Activated CD8-positive, alpha-beta memory T cell treated with anti-CD3 and anti-CD28 coated beads for 1 hour (primary cell): ENCODE measurements around the gene TEF.
A peak's percentile ranks its signal among the peaks of the same experiment; 100 is the strongest.
"Not testable (repeated sequence)": the region's sequence is repeated elsewhere in the genome, so short reads cannot be mapped to it uniquely, and the experiment has no call there.

Experiments used
- DNase-seq, 2 donors: peaks; one replicate each; pipeline ENCODE4 v3.0.0-alpha.2; 2020; ENCODE audit warnings: low read depth in 1 of 2; ENCODE audit errors: extremely low read depth in 1 of 2

Gene TEF

GRCh38 chr22:41380993-41381328, 781 bp upstream of the TEF start:
- no peak for DNase-seq

GRCh38 chr22:41382098-41382578, 396 bp downstream of the TEF start:
- DNase-seq: peak; percentile 22 to 45

GRCh38 chr22:41382610-41383009, 868 bp downstream of the TEF start:
- DNase-seq: no peak

- DNase-seq: no peak
These were observed 1.3 kb downstream of the TEF start for GRCh38 chr22:41383085-41383484.

- no peak for DNase-seq
These were observed 2.4 kb downstream of the TEF start for GRCh38 chr22:41384128-41384527.

GRCh38 chr22:41387341-41387740, 5.6 kb downstream of the TEF start:
- no peak for DNase-seq

- no peak for DNase-seq
These were observed 12.2 kb downstream of the TEF start for GRCh38 chr22:41394012-41394356.

GRCh38 chr22:41395531-41396240, 13.9 kb downstream of the TEF start:
- no peak for DNase-seq

- DNase-seq: no peak
These were observed 15.5 kb downstream of the TEF start for GRCh38 chr22:41397143-41397811.

- no peak for DNase-seq
These were observed 17.2 kb downstream of the TEF start for GRCh38 chr22:41398921-41399320.

GRCh38 chr22:41401781-41402648, 20.3 kb downstream of the TEF start:
- DNase-seq: no peak

- not testable (repeated sequence) for DNase-seq
These were observed 21.1 kb downstream of the TEF start for GRCh38 chr22:41402851-41403250.

- peak; percentile 64 to 67 for DNase-seq
These were observed 22.0 kb downstream of the TEF start for GRCh38 chr22:41403532-41404318.

- DNase-seq: no peak
These were observed 23.8 kb downstream of the TEF start for GRCh38 chr22:41405588-41405987.

- no peak for DNase-seq
These were observed 24.7 kb downstream of the TEF start for GRCh38 chr22:41406410-41406809.

GRCh38 chr22:41407433-41407832, 25.7 kb downstream of the TEF start:
- DNase-seq: no peak

GRCh38 chr22:41408665-41409064, 26.9 kb downstream of the TEF start:
- DNase-seq: no peak

GRCh38 chr22:41410311-41410751, 28.6 kb downstream of the TEF start:
- DNase-seq: no peak

- no peak for DNase-seq
These were observed 29.5 kb downstream of the TEF start for GRCh38 chr22:41411021-41411851.

- DNase-seq: no peak
These were observed 33.8 kb downstream of the TEF start for GRCh38 chr22:41415554-41415953.
